ENCODE measurements around the gene PSG6.
"Not testable (repeated sequence)": the region's sequence is repeated elsewhere in the genome, so short reads cannot be mapped to it uniquely, and the experiment has no call there.

PSG6 gene

GRCh38 chr19:42876596-42876995, 41.1 kb downstream of the PSG6 start:
- H2BK15ac ChIP-seq (replicated peaks; ENCODE audit: low read depth); H2AK5ac ChIP-seq (ENCODE audit: low read length); DNase-seq; H3K56ac ChIP-seq (ENCODE audit: low read length); H3K79me1 ChIP-seq (ENCODE audit: low read length); H3K4ac ChIP-seq (ENCODE audit: low read depth, low read length); H3K27me3 ChIP-seq (ENCODE audit: insufficient read depth, low read length, poor library complexity); H3K4me1 ChIP-seq (ENCODE audit: control insufficient read depth, low read depth, low read length); H3K9ac ChIP-seq (ENCODE audit: low read length); H2BK5ac ChIP-seq (ENCODE audit: low read length); H3K23ac ChIP-seq (ENCODE audit: low read length); H4K5ac ChIP-seq (ENCODE audit: low read length); H3K27ac ChIP-seq (ENCODE audit: low read depth, low read length); H4K8ac ChIP-seq (ENCODE audit: low read depth, low read length); H3K4me3 ChIP-seq (ENCODE audit: low read length); H3K36me3 ChIP-seq (ENCODE audit: control insufficient read depth, insufficient read depth, low read length); H3K4me2 ChIP-seq (ENCODE audit: low read length); H3K18ac ChIP-seq (ENCODE audit: low read length); H3K79me2 ChIP-seq (ENCODE audit: control insufficient read depth, insufficient read depth, low read length); H2BK120ac ChIP-seq (ENCODE audit: low read depth, low read length): not testable (repeated sequence)

GRCh38 chr19:42875881-42876280, 41.8 kb downstream of the PSG6 start:
- H3K27ac ChIP-seq (ENCODE audit: low read depth, low read length); H2AK5ac ChIP-seq (ENCODE audit: low read length); H3K79me1 ChIP-seq (ENCODE audit: low read length); DNase-seq; H3K18ac ChIP-seq (ENCODE audit: low read length); H3K56ac ChIP-seq (ENCODE audit: low read length); H3K4me3 ChIP-seq (ENCODE audit: low read length); H2BK120ac ChIP-seq (ENCODE audit: low read depth, low read length); H3K36me3 ChIP-seq (ENCODE audit: control insufficient read depth, insufficient read depth, low read length); H3K4me2 ChIP-seq (ENCODE audit: low read length); H2BK15ac ChIP-seq (replicated peaks; ENCODE audit: low read depth); H2BK5ac ChIP-seq (ENCODE audit: low read length); H3K9ac ChIP-seq (ENCODE audit: low read length); H3K27me3 ChIP-seq (ENCODE audit: insufficient read depth, low read length, poor library complexity); H3K79me2 ChIP-seq (ENCODE audit: control insufficient read depth, insufficient read depth, low read length); H3K4ac ChIP-seq (ENCODE audit: low read depth, low read length); H3K4me1 ChIP-seq (ENCODE audit: control insufficient read depth, low read depth, low read length); H4K5ac ChIP-seq (ENCODE audit: low read length); H3K23ac ChIP-seq (ENCODE audit: low read length); H4K8ac ChIP-seq (ENCODE audit: low read depth, low read length): not testable (repeated sequence)
- no CpG with 5 or more reads among the region's 1 CpG for WGBS (ENCODE audit: extremely low coverage, insufficient coverage, low lambda C conversion rate)

GRCh38 chr19:42874901-42875813, 42.5 kb downstream of the PSG6 start:
- not testable (repeated sequence) for H3K9ac ChIP-seq (ENCODE audit: low read length); H3K56ac ChIP-seq (ENCODE audit: low read length); H3K4me3 ChIP-seq (ENCODE audit: low read length); DNase-seq; H3K4me2 ChIP-seq (ENCODE audit: low read length); H3K27ac ChIP-seq (ENCODE audit: low read depth, low read length); H2AK5ac ChIP-seq (ENCODE audit: low read length); H3K36me3 ChIP-seq (ENCODE audit: control insufficient read depth, insufficient read depth, low read length); H3K79me2 ChIP-seq (ENCODE audit: control insufficient read depth, insufficient read depth, low read length); H2BK15ac ChIP-seq (replicated peaks; ENCODE audit: low read depth); H3K4me1 ChIP-seq (ENCODE audit: control insufficient read depth, low read depth, low read length); H3K27me3 ChIP-seq (ENCODE audit: insufficient read depth, low read length, poor library complexity); H3K4ac ChIP-seq (ENCODE audit: low read depth, low read length); H4K5ac ChIP-seq (ENCODE audit: low read length); H2BK120ac ChIP-seq (ENCODE audit: low read depth, low read length); H3K79me1 ChIP-seq (ENCODE audit: low read length); H4K8ac ChIP-seq (ENCODE audit: low read depth, low read length); H3K18ac ChIP-seq (ENCODE audit: low read length); H3K23ac ChIP-seq (ENCODE audit: low read length); H2BK5ac ChIP-seq (ENCODE audit: low read length)
- whole genome bisulfite sequencing (ENCODE audit: extremely low coverage, insufficient coverage, low lambda C conversion rate), result no CpG with 5 or more reads among the region's 4 CpGs

GRCh38 chr19:42874136-42874535, 43.6 kb downstream of the PSG6 start:
- H2BK15ac ChIP-seq (replicated peaks; ENCODE audit: low read depth); H4K5ac ChIP-seq (ENCODE audit: low read length); H2BK5ac ChIP-seq (ENCODE audit: low read length); H3K27ac ChIP-seq (ENCODE audit: low read depth, low read length); H3K4ac ChIP-seq (ENCODE audit: low read depth, low read length); H3K4me1 ChIP-seq (ENCODE audit: control insufficient read depth, low read depth, low read length); H3K79me1 ChIP-seq (ENCODE audit: low read length); H3K56ac ChIP-seq (ENCODE audit: low read length); H3K18ac ChIP-seq (ENCODE audit: low read length); H2BK120ac ChIP-seq (ENCODE audit: low read depth, low read length); H3K4me2 ChIP-seq (ENCODE audit: low read length); H2AK5ac ChIP-seq (ENCODE audit: low read length); H3K27me3 ChIP-seq (ENCODE audit: insufficient read depth, low read length, poor library complexity); H4K8ac ChIP-seq (ENCODE audit: low read depth, low read length); DNase-seq; H3K23ac ChIP-seq (ENCODE audit: low read length); H3K9ac ChIP-seq (ENCODE audit: low read length); H3K4me3 ChIP-seq (ENCODE audit: low read length); H3K36me3 ChIP-seq (ENCODE audit: control insufficient read depth, insufficient read depth, low read length); H3K79me2 ChIP-seq (ENCODE audit: control insufficient read depth, insufficient read depth, low read length): not testable (repeated sequence)
- no CpG with 5 or more reads among the region's 3 CpGs for WGBS (ENCODE audit: extremely low coverage, insufficient coverage, low lambda C conversion rate)

DNA sequence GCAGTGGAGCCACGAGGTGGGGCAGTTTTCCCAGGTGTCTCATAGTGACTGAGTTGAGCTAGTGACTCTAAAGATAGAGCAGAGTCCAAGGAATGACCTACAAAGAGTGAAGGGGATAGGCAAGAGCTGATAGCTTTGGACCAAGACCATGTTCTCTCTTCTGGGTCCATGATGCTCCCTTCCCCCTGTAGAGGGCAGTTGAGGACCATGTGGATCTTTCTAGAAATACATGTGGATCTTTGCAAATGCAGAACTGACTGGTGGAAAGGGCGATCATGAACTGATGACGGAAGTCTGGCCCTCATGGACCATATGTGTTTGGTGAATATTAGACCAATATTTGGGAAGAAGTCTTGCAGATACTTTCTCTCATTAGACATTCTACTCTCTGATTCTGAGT, 45.1 kb downstream of the PSG6 start:
- no peak overlapping the region for H4K5ac ChIP-seq (ENCODE audit: low read length)
- H3K4me1 ChIP-seq (ENCODE audit: control insufficient read depth, low read depth, low read length), result no peaks in the 10 kb centered on the region
- H3K9ac ChIP-seq (ENCODE audit: low read length), result no peak overlapping the region
- H3K18ac ChIP-seq (ENCODE audit: low read length), result no peak overlapping the region
- no CpG with 5 or more reads among the region's 3 CpGs for WGBS (ENCODE audit: extremely low coverage, insufficient coverage, low lambda C conversion rate)
- H2AK5ac ChIP-seq (ENCODE audit: low read length), result no peak overlapping the region
- H4K8ac ChIP-seq (ENCODE audit: low read depth, low read length), result no peak overlapping the region
- H3K4me3 ChIP-seq (ENCODE audit: low read length), result no peak overlapping the region
- no peaks in the 10 kb centered on the region for H3K27me3 ChIP-seq (ENCODE audit: insufficient read depth, low read length, poor library complexity)
- H3K27ac ChIP-seq (ENCODE audit: low read depth, low read length), result no peak overlapping the region
- H3K56ac ChIP-seq (ENCODE audit: low read length), result no peak overlapping the region
- H3K4ac ChIP-seq (ENCODE audit: low read depth, low read length), result no peak overlapping the region
- no peak overlapping the region for H2BK120ac ChIP-seq (ENCODE audit: low read depth, low read length)
- no peaks in the 10 kb centered on the region for H3K79me2 ChIP-seq (ENCODE audit: control insufficient read depth, insufficient read depth, low read length)
- DNase-seq, result no peak
- no peak overlapping the region for H2BK15ac ChIP-seq (replicated peaks; ENCODE audit: low read depth)
- no peak overlapping the region for H2BK5ac ChIP-seq (ENCODE audit: low read length)
- H3K79me1 ChIP-seq (ENCODE audit: low read length), result no peaks in the 10 kb centered on the region
- H3K4me2 ChIP-seq (ENCODE audit: low read length), result no peak overlapping the region
- no peaks in the 10 kb centered on the region for H3K36me3 ChIP-seq (ENCODE audit: control insufficient read depth, insufficient read depth, low read length)
- H3K23ac ChIP-seq (ENCODE audit: low read length), result no peak overlapping the region

DNA sequence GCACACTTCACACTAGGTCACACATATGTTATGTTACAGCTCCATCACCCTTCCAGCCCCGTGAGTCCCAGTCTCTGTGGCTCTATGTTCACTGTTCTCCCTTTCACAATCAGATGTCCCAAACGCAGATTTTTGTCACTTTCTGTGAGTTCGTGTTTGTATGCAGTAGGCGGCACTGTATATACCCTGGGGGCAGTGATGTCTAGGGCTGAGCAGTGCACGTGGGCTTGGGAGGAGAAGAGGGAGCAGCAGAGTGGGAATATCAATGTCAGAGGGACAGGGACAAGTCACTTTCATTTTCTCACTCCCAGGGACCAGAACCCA, 60.2 kb downstream of the PSG6 start:
- Histone ChIP-seq H3K79me1 (ENCODE audit: low read length) (no peaks in the 10 kb centered on the region), H3K27me3 (ENCODE audit: insufficient read depth, low read length, poor library complexity) (no peaks in the 10 kb centered on the region), H3K4ac (ENCODE audit: low read depth, low read length) (no peak overlapping the region), H4K5ac (ENCODE audit: low read length) (no peak overlapping the region), H3K4me2 (ENCODE audit: low read length) (no peak overlapping the region), H2BK120ac (ENCODE audit: low read depth, low read length) (no peak overlapping the region), H3K27ac (ENCODE audit: low read depth, low read length) (no peak overlapping the region), H2BK5ac (ENCODE audit: low read length) (no peak overlapping the region), H3K36me3 (ENCODE audit: control insufficient read depth, insufficient read depth, low read length) (no peaks in the 10 kb centered on the region), H3K18ac (ENCODE audit: low read length) (no peak overlapping the region), H2AK5ac (ENCODE audit: low read length) (no peak overlapping the region), H4K8ac (ENCODE audit: low read depth, low read length) (no peak overlapping the region), H3K4me1 (ENCODE audit: control insufficient read depth, low read depth, low read length) (no peaks in the 10 kb centered on the region), H3K79me2 (ENCODE audit: control insufficient read depth, insufficient read depth, low read length) (no peaks in the 10 kb centered on the region), H3K23ac (ENCODE audit: low read length) (no peak overlapping the region), H3K4me3 (ENCODE audit: low read length) (no peak overlapping the region), H3K9ac (ENCODE audit: low read length) (no peak overlapping the region), H2BK15ac (replicated peaks; ENCODE audit: low read depth) (no peak overlapping the region), H3K56ac (ENCODE audit: low read length) (no peak overlapping the region)
- WGBS (ENCODE audit: extremely low coverage, insufficient coverage, low lambda C conversion rate), result no CpG with 5 or more reads among the region's 5 CpGs
- no peak for DNase-seq
